Measurements from ENCODE around the gene DCLK1.

Gene DCLK1

DNA sequence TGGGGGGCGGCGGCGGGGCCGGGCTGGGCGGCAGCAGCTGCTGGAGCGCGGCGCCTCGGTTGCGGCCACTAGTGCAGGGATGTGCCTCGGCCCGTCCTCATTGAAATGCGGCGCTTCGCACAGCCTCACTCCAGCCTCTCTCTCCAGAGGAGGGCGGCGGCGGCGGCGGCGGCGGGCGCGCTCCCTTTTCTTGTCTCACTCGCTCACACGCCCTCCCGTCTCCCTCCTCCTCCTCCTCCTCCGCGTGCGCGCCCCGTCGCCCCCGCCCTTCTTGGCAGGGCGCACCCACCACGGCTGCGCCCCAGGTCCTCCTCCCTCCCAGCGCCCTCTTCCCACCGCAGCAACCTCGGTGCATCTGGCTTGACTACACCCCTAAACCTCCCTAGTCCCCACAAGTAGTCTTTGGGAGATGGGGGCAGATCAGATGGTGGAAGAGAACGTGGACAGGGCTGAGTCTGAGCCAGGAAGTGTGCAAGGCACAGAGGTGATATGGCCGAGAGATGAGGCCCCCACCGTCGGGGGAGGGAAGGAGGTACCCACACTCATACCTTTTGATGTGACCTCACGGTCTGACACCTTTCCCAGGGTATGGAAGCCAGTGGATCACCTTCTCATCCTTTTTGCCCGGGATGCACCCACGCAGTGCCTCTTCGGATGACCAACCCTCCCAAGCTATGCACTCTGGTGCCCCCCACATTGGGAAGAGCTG lies at the start of gene DCLK1:
Gene DCLK1, minus strand, starts transcription at position 161 of the 709 bp plus-strand sequence.
- no peak for DNase-seq

DNA sequence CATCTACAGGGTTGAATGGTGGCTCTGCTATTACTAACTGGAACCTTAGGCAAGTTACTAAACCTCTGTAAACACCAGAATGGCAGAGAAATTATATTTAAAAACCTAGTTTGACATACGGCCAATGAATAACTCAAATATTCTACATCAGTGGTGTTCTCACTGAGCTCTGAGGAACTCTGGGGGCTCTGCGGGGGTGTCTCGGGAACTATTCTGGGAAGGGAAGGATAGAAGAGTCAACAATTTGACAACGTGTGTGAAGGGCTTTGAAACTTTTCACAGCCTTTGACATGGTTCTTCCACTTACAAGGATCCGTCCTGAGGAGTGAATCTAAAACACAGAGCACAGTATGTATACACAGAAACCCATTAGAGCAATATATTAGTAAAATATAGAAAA lies 44.4 kb upstream of the DCLK1 start:
- no peak for DNase-seq

DNA sequence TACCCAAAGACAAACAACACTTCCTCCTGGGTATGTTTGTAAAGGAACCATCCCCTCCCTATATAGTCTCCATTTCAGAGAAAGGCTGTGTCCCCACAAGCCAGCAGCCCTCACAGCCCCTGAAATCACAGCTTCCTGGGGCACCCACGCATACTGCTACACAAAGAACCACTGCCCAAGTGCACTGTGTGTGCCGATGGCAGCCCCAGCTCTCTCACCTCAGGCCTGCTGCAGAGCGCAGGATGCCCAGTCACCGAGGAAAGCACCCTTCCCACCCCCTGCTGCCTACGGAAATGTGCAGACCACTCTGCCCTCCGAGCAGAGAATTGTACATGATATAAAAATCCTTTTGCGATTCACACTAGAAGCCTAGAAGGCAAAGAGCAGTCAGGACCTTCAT lies 43.7 kb upstream of the DCLK1 start:
- DNase-seq, result no peak

DNA sequence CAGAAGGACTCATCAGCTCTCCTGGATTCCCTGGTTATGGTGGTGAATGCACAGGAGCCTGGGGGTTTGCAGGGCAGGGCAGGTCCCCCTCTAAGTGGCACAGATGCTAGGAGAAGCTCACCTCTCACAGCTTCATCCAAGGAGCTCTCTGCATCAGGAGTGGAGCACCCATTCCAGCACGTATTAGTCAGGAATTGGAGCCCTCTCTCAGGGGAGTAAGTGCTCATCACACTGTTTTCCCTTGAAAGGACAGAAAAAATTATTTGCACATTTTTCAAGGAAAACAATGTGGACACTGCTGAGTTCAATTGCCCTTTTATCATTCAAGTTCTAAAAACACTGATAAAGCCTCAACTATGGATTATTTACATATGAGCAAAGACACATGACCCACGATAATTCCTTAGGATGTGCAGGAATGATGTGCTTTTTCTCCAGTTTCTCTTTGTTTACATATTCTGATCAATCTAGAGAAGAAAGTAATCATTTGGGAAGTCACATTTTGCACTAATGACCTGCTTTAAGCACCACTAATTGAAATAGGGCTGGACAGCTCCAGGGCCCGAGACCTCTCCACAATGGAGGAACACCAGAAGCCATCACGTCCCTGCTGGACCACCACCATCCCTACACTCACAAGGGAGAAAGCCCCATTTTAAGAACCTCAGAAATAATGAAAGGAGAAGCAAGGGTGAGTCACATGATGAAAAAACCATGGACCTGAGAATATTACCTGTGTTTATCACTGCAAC lies 42.6 kb upstream of the DCLK1 start:
- no peak for DNase-seq

DNA sequence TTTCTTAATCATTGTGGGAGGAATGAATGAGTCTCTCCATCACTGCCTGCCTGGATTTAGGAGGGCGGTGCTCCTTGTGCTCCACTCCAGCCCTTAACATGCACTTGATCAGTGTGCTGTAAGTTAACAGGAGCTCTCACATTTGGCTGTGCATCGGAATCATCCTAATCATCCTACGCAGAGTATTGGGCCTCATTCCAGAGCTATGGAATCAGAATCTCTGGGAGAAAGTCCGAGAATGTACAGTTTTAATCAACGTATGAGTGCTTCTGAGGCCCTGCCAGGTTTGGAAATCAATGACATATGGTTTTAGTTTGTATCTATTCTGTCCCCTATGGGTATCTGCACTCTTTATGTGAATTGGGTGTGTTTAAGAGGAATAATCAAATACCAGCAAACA lies 34.9 kb upstream of the DCLK1 start:
- no peak for DNase-seq

DNA sequence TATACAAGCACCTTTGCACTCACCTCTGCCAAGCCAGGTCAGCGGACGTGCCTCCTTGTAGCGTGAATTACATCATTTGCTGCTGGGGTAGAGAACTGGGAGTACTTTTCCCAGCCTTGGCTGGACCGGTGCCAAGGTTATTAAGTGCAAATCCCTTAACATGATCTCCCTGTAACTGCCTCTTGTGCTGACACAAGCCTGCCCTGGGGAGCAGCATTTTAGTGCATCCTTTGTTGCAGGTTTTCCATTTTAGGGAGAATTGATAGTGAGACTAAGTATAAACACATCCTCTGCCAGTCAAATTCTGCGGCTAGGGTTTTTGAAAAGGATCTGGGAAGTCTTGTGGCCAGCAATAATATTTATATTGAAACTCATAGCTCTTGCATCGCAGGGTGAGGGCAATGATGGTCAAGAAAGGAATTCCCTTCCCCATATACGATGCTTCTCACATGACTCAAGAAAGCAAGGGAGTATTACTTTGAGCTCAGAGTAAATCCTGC lies 32.7 kb upstream of the DCLK1 start:
- DNase-seq, result no peak

DNA sequence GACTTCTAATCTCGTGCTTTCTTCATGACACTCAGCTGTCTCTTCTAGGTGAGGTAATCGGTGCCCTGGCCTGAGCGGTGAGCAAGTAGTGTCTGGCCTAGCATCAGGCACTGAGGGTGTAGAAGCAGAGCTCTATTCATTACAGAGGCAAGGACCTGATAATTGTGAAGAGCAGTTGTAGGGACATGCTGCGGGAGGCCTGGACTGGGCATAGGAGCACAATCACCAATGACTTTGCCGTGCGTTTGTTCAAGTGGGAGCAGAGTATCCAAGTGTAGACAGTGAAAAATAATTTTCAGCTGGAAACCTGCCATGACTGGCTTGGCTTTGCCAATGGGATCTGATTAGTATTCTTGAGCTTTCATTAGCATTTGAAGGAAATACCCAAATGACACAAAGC lies 32.1 kb upstream of the DCLK1 start:
- DNase-seq, result no peak

DNA sequence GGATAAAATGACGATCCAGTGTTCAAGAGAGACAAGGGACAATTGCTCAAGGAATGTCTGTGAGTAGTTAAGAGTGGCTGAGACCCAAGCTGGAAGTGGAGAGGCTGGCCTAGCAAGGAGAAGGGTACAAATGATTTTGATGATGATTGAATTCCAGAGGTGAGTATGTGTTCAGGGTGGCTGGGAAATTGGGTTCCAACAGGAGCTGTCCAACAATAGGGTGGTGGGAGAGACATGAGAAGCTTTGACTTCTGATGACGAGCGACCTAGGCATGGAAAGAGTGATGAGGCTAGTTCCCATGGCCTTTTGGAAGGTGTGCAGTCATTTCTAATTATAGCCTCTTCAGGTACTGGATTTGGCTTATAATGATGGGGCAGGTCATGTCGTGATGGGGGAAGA lies 29.1 kb upstream of the DCLK1 start:
- DNase-seq, result no peak

DNA sequence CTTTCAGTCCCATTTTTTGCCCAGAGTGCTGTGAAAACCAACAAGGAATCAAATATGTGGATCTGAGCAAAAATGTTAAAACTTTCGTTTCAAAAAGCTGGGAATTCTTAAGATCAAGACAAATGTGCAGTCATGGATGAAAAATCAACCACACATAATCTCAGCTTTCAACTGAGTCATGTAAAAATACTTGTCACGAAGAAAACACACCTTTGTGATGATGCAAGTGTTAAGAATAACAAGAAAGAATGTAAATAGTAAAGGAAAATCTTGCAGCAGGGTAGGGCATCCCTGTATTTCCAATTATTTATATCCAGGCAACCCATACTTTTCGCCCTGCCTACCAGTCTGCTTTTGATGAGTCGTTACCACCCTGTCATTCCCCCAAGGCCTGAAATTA lies 27.4 kb upstream of the DCLK1 start:
- no peak for DNase-seq

DNA sequence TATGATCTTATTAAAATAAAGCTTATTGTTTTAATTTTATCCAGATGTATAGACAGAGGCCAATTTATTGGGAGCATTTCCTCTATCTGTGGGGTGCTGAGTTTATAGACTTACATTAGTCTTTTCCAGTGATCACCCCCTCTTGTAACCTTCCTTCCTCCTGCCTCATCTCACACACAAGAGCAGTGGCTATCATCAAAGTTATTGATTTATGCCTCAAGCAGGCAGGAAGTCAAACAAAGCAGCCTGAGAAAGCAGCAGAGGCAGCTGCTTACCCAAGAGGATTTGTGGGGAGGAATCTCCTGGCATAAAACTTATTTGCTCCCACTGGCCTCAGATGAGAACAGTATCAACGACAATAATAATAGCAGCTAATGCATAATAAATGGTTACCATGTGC lies 26.3 kb upstream of the DCLK1 start:
- DNase-seq, result no peak

DNA sequence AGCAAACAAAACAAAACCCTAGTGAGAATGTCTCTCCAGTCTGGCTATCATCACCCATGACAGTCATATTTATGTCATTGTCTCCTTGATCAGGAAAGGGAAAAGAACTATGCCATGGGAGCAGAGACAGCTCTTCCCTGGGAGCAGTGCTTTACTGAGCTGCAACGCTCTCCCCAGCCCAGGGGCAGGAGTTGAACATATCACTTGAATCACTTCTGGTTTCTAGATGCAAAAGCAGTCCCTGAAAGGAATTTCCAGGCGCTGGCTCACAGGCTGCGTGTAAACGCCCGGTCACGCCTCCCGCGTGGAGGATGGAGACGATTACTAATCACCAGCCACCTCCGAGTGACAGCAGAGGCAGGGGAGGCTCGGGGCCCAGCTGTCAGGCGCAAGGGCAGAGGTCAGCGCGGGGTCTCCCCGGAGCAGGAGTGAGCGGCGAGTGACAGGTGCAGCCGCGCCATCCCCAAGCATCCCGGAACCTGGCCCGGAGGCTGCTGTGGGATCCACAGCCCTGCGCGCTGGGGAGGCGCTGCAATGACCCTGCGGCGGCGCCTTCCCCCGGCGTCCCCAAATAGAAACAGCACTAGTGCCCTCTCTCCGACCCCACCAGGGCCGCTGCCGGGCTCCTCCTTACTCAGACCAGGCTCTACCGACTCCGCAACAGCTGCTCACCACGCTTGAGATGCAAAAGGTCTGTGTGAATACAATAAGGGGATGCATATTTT lies 23.5 kb upstream of the DCLK1 start:
- DNase-seq, result no peak

DNA sequence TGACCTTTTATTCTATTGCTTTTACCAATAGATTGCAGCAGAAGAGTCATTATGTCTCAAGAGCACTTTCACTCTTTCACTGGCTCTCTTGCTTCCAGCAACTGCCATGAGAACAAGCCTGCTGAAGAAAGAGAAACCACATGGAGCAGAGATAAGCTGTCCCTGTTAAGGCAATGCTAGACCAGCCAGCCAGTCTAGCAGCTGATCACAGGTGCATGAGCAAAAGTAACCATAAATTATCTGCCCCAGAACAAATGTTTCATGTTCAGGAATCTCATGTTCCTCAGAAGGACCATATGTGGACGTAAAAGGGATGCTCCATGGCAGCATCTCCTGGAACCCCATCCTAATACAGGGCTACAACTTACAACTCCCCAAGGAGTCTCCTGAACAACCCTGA lies 20.4 kb upstream of the DCLK1 start:
- no peak for DNase-seq

DNA sequence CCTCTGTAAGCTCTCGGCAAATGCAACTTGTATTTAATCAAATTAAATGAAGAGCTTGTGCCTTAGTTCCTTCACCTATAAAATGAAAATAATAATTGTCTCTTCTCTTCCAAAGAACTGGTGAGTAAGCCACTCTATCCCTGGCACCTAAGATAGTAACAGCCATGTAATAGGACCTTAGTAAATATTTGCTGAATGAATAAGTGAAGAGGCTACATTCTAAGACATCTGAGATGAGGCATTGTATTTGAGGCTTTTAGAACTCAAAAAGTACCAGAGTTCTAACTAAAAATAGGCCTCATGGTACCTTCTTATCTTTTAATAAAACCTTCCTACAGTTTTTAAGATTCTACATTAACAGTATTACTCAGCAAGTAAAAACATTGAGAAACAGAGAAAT lies 17.3 kb upstream of the DCLK1 start:
- DNase-seq, result no peak

DNA sequence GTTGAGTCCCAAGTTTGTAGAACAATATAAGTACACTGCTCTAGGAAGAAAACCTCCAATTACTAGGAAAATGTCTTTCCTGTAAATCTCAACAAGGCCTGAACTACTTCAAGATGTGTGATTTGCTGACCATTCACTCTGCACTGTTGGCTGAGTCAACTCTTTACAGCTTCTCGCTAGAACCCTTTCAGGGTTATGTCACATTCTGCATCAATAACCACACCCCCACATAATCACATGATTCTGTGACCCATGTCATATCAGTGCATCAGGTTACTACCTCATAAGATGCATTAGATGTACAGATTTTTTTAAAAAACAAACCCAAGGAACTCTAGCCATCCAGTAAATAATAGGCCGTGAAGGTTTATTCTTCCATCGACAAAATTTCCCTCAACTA lies 16.1 kb upstream of the DCLK1 start:
- no peak for DNase-seq

DNA sequence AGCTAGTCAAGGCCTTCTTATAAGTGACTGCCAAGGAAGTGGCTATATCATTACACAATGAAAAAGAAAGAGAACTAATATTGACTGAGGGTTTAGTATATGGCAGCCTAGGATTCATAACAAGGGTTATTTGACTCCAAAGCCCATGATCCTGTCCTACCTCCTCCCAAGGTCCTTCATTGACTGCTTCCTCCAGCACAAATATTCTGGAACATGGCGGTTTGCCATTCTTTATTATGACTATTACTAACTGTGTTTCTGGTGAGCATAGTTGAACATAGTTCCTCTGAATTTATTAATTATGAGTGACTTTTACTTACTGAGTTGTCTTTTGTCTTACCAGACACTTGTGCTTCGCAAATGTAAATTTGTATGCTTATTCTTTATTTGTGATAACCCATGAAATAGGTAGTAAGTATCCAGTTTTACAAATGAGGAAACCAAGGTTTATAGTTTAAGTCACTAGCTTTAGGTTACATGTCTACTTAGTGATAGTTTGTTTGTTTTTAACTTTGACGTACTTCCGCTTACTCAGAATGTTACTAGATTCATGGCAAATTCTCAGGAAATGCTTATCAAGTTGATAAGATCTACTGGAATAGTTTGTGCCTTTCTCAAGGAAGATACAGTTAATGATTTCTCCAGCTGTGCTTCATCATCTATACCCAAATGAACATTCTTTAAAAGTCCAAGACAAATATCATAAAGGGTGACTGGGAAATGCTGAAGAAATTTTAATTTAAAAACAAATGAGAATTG lies 15.5 kb upstream of the DCLK1 start:
- no peak for DNase-seq

DNA sequence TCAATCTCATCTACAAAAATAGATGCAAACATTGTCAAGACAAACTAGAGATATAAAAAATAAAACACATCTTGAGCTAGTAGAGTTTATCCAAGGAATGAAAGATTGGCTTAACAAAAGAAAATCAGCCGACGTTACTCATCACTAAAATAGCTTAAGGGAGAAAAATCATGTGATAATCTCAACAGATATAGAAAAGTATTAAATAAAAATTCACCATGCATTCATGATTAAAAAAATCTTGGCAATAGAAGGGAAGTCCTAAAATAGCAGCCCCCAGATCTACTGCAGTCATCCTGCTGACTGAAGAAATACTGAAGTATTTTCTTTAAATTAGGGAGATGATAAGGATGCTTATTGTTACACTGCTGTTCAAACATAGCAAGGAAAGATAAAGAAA lies 12.6 kb upstream of the DCLK1 start:
- no peak for DNase-seq

DNA sequence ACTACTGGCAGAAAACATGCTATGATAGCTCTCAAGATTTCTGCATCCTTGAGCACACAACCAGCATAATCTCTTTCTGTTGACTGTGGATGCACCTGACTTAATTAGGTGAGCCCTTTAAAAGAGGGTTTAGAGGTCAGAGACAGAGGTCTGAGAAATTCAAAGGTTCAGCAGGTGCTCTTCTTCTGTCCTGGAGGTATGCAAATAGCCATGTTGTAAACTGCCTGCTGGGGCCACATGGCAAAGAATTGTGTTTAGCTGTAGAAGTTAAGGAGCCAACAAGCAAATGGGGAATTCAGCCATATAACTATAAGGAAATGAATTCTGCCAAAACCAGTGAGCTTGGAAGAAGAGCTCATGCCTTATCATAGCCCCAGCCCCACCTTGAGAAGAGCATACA lies 11.6 kb upstream of the DCLK1 start:
- no peak for DNase-seq

DNA sequence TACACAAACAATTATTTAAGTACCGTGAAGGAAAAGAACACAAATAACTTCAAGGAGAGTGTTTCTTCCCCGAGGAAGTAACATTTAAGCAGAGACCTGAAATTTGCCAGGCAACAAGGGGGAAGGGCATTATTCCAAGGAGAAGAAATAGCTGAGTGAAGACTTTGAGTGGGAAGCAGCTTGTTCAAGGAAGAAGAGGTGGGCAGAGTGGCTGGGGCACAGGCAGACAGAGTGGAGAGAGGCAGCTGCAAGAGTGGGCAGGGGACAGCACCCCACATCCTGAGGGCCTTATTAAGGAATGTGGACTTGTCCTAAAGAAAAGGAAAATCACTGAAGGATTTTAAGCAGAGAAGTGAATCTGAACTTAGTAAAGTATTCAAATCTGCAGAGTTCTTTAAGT lies 4.7 kb upstream of the DCLK1 start:
- DNase-seq, result no peak

DNA sequence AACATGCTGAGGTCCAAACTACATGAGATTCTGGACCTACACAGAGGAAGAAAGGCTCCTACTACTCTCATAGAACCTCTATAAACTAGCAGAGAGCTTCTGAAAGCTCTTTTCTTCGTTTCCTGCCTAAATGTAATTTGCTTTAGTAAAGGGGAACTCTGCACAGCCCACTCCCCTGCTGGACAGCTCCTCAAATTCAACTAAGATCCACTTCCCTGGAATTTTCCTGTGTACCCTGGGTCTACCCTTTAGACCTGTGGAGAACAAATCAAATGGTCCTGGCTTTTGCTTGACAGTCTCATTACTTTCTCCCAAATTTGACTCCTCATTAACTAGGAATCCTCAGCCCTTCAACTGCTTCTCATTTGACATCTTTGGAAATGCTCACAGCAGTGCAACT lies 3.5 kb upstream of the DCLK1 start:
- no peak for DNase-seq

DNA sequence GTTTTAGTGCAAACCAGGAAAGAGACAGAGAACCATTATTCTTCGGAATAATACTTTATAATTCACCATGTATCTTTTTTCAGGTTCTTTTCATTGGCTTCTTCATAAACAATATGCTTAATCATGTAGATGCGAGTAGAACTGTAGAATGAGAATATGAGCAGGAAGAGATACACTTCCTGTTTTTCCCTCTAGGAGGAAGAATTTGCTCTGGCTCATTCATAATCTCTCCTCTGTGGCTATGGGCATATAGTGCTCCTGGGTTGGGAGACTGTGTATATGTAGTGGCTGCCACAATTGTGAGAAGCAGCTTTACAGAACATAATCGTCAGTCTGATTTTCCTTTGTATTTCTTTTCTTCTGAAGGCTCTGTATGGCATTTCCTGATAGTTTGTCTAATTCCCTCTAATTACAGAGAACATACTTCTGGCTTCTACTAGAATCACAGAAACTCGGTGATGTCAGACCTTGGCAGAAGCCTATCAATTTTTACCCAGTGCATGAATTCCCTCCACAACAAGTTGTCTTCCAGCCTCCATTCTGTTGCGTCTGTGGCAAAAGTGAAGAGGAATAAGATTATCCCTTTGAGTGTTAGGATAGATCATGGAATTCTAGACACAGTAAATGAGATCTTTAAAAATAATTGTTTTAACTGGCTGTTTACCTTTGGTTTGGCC lies 2.9 kb upstream of the DCLK1 start:
- DNase-seq, result no peak

DNA sequence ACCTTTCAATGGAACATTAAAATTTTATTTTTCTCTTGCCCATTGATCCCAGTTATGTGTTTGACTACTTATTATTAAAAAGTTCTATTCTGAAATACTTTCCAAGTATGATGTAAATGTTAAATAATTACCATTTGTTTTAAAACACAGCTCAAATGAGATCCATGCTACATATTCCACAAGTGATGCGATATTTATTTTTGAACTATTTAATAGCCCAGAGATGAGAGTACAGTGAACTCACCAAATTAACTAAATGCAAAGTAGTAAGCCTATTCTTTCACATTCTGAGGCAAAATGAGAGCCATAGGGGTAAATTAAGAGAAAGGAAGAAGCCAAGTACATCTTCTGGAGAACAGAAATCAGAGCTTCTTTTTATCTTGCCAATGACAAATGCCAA lies 1.2 kb upstream of the DCLK1 start:
- no peak for DNase-seq

DNA sequence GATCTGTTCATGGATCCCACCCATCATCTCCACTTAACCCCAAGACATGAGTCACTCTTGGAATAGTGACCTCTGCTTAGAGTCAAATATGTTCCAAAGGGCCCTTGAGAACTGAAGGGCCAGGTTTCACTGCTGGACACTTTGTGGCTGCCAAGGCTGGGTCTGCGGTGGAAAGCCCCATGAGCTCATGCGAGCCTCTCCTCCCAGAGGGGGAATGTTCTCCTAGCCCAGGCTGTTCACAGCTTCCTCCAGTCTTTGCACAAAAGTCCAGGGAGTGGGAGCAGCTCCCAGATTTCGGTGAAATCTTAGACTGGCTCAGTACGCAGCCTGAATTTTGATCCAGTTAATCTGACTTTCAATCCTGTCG lies 732 bp upstream of the DCLK1 start:
- no peak for DNase-seq

Measured in stimulated activated CD4-positive, alpha-beta T cell treated with anti-CD3 and anti-CD28 coated beads, Interleukin-4, amount 100 ng/mL, for 24 hours (primary cell).